GM10248 (cell line): ENCODE data around the gene EIF2A.

Source experiments
- CTCF ChIA-PET: fragments of 300-600 bp; sonication (Branson Sonifier 250); formaldehyde crosslinking; extraction: SDS; loops from one replicate; lab custom pipeline; 2021; ENCODE audit warnings: antibody characterized with exemption; lab: Yijun Ruan, JAX
- POLR2A ChIA-PET: fragments of 350-650 bp; sonication (Branson Sonifier 250); formaldehyde crosslinking; extraction: SDS; loops from one replicate; lab custom pipeline; 2020; ENCODE audit warnings: antibody characterized with exemption; lab: Yijun Ruan, JAX
- DNase-seq: peaks from one replicate; pipeline ENCODE4 v3.0.0; 2012; ENCODE audit errors: extremely low spot score
- CTCF ChIP-seq: IDR thresholded peaks from 2 replicates; pipeline ENCODE4 v1.5.1; 2012; ENCODE audit warnings: mild to moderate bottlenecking, low read depth; ENCODE audit errors: extremely low read depth, missing control alignments, control extremely low read depth

EIF2A gene

DNA sequence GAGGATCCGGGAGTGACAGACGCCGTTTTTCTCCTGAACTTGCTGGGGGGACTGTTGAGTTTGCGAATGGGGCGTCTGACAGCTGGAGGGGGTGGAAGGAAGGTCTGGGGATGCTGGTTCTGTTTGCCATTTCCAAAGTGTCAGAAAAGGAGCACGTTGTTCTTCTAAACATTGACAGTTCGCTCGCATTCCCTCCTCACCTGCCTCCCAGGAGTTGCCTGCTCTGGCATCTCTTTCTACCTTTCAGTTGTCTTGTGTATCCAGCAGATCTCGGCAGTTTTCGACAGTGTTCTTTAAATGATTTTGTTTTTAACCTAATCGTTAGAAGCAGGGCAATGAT is 57.4 kb downstream of the EIF2A start:
- ChIA-PET CTCF (interaction anchor here (2.3 kb wide), 1 partner anchor 10 kb away, joined by 6 read pairs; no protein-coding TSS in a partner anchor), POLR2A (no interaction called here)
- no peak for DNase-seq
- no peak for TF ChIP-seq CTCF

GRCh38 chr3:150605998-150606641 is 59.5 kb downstream of the EIF2A start:
- no peak for DNase-seq
- CTCF ChIA-PET, result interaction anchor here (1.1 to 1.3 kb wide), 2 partner anchors 27 to 158 kb away, joined by 3 to 4 read pairs; no protein-coding TSS in a partner anchor
- no peak for TF ChIP-seq CTCF
- POLR2A ChIA-PET, result interaction anchor here (1.6 kb wide), 1 partner anchor 157 kb away, joined by 4 read pairs; the partner anchor contains the start of gene SIAH2

DNA sequence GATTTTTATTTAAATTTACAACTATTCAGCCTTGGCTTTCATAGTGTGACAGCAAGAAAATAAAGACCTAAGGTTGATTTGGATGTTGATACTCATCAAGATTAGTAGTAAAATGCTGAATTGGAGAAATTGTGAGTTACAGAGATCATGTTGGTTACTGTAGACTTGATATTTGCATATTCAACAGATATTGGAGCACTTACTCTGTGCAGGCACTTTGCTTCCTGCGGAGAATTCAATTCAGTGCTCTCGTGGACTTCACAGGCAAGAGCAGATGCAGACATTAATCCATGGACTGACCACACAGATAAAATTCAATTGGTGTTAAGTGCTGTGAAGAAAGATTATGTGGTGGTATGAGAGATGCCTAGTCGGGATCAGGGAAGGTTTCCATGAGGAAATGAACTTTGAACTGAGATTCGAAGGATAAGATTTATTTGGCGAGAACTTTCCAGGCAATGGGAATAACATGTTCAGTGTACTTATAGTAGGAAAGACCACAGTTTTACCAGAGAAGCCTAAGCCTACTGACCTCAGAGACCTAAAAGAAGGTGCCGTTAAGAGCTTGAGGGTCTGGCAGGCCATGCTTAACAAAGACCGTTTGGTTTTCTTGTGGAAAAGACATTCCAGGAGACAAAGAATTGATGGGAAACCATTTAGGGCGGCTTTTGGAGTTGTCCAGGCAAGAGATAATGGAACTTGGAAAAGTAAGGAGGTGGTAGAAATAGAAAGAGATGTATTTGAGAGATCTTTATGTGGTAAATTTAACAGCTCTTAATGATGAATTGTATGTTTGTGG is 60.9 kb downstream of the EIF2A start:
- ChIA-PET CTCF (no interaction called here), POLR2A (interaction anchor here (0.6 kb wide), 1 partner anchor 110 kb away, joined by 3 read pairs; no protein-coding TSS in a partner anchor)
- DNase-seq, result no peak
- no peak for TF ChIP-seq CTCF

GRCh38 chr3:150609988-150610387 is 63.4 kb downstream of the EIF2A start:
- ChIA-PET POLR2A (interaction anchor here (0.6 to 1.0 kb wide), 2 partner anchors 25 to 49 kb away, joined by 3 read pairs; no protein-coding TSS in a partner anchor), CTCF (no interaction called here)
- no peak for TF ChIP-seq CTCF
- DNase-seq, result no peak

- ChIA-PET CTCF (interaction anchor here (1.1 to 1.3 kb wide), 3 partner anchors 9 to 32 kb away, joined by 3 to 4 read pairs (median 3); no protein-coding TSS in a partner anchor), POLR2A (no interaction called here)
- no peak for TF ChIP-seq CTCF
- DNase-seq, result no peak
Observed at GRCh38 chr3:150610785-150611184, 64.2 kb downstream of the EIF2A start.

- POLR2A ChIA-PET, result no interaction called here
- DNase-seq, result no peak
- TF ChIP-seq CTCF, result no peak
- CTCF ChIA-PET, result interaction anchor here (1.1 to 1.3 kb wide), 4 partner anchors 8 to 31 kb away, joined by 3 to 4 read pairs (median 4); no protein-coding TSS in a partner anchor
Observed at GRCh38 chr3:150611666-150612065, 65.1 kb downstream of the EIF2A start.
